ENCODE data around the gene MOB3A. TPM values are rescaled to one million over a fixed set of nuclear protein-coding genes. Genes with fewer than 3 reads are reported as not detected.

MOB3A gene
- total RNA-seq, 1 donor from 2014 or later, result 69.2 TPM

GRCh38 chr19:2080336-2080988 is 15.7 kb downstream of the MOB3A start:
- no peak for TF ChIP-seq CTCF (IDR thresholded peaks at IDR 0.05)
- ATAC-seq (no peak), DNase-seq (no peak)
- H3K9me3 ChIP-seq, result no peaks in the 10 kb centered on the region
- H3K4me1 ChIP-seq, result peaks cover 35% of the 10 kb centered on the region
- intact Hi-C loops (cut with DNase I), result no loop called here
- H3K27me3 ChIP-seq (ENCODE audit: low read depth), result no peaks in the 10 kb centered on the region
- H3K27ac ChIP-seq, result no peak overlapping the region
- H3K4me3 ChIP-seq, result no peak overlapping the region
- H3K36me3 ChIP-seq, result peaks cover 94% of the 10 kb centered on the region

GRCh38 chr19:2079865-2080301 is 16.2 kb downstream of the MOB3A start:
- H3K9me3 ChIP-seq, result no peaks in the 10 kb centered on the region
- DNase-seq, result no peak
- ATAC-seq, result no peak
- no peak overlapping the region for H3K4me3 ChIP-seq
- peaks cover 34% of the 10 kb centered on the region for H3K4me1 ChIP-seq
- intact Hi-C loops (cut with DNase I), result loop anchor here (10.0 kb wide), 1 partner anchor 65 kb away; the partner anchor contains the start of gene BTBD2
- H3K36me3 ChIP-seq, result peaks cover 97% of the 10 kb centered on the region
- no peak overlapping the region for H3K27ac ChIP-seq
- no peaks in the 10 kb centered on the region for H3K27me3 ChIP-seq (ENCODE audit: low read depth)
- TF ChIP-seq CTCF (IDR thresholded peaks at IDR 0.05), result no peak

GRCh38 chr19:2079076-2079864 is 16.9 kb downstream of the MOB3A start:
- intact Hi-C loops (cut with DNase I), result loop anchor here (10.0 kb wide), 1 partner anchor 64 kb away; the partner anchor contains the start of gene BTBD2
- no peak for TF ChIP-seq CTCF (IDR thresholded peaks at IDR 0.05)
- Histone ChIP-seq H3K36me3 (peaks cover 98% of the 10 kb centered on the region), H3K27ac (no peak overlapping the region), H3K27me3 (ENCODE audit: low read depth) (no peaks in the 10 kb centered on the region), H3K4me3 (no peak overlapping the region), H3K4me1 (peaks cover 38% of the 10 kb centered on the region), H3K9me3 (no peaks in the 10 kb centered on the region)
- ATAC-seq (no peak), DNase-seq (no peak)

GRCh38 chr19:2077833-2078619 is 18.1 kb downstream of the MOB3A start:
- intact Hi-C loops (cut with DNase I), result loop anchor here (10.0 kb wide), 1 partner anchor 63 kb away; the partner anchor contains the start of gene BTBD2
- H3K4me1 ChIP-seq, result peaks cover 32% of the 10 kb centered on the region
- no peak for TF ChIP-seq CTCF (IDR thresholded peaks at IDR 0.05)
- no peaks in the 10 kb centered on the region for H3K9me3 ChIP-seq
- H3K27ac ChIP-seq, result no peak overlapping the region
- ATAC-seq (no peak), DNase-seq (no peak)
- peaks cover 98% of the 10 kb centered on the region for H3K36me3 ChIP-seq
- no peak overlapping the region for H3K4me3 ChIP-seq
- no peaks in the 10 kb centered on the region for H3K27me3 ChIP-seq (ENCODE audit: low read depth)

GRCh38 chr19:2077398-2077797 is 18.7 kb downstream of the MOB3A start:
- ATAC-seq (no peak), DNase-seq (no peak)
- Histone ChIP-seq H3K9me3 (no peaks in the 10 kb centered on the region), H3K36me3 (peaks cover 100% of the 10 kb centered on the region), H3K27me3 (ENCODE audit: low read depth) (no peaks in the 10 kb centered on the region), H3K4me1 (peaks cover 26% of the 10 kb centered on the region), H3K4me3 (no peak overlapping the region), H3K27ac (no peak overlapping the region)
- TF ChIP-seq CTCF (IDR thresholded peaks at IDR 0.05), result no peak
- intact Hi-C loops (cut with DNase I), result loop anchor here (10.0 kb wide), 1 partner anchor 63 kb away; the partner anchor contains the start of gene BTBD2
